H1 (cell line): ENCODE data around the gene MASP1. TPM values are rescaled to one million over a fixed set of nuclear protein-coding genes. Genes with fewer than 3 reads are reported as not detected.

ENCODE experiments used
- CTCF ChIA-PET: fragments of 300-600 bp; sonication (Branson Sonifier 250); formaldehyde crosslinking; loops from one replicate; lab custom pipeline; 2021; ENCODE audit not compliant: partially characterized antibody; lab: Charles Lee
- POLR2A ChIA-PET: fragments of 300-600 bp; sonication (Branson Sonifier 250); formaldehyde crosslinking; loops from one replicate; lab custom pipeline; 2021; ENCODE audit warnings: inconsistent platforms; ENCODE audit not compliant: partially characterized antibody; lab: Charles Lee
- DNase-seq, 2 experiments: peaks; one replicate each; pipeline versions ENCODE4 v3.0.0 to v3.0.0-alpha.2; 2010 to 2022; ENCODE audit warnings: low spot score in 2 of 2, low read depth in 1 of 2, mixed read lengths in 1 of 2
- FAIRE-seq: peaks from 2 replicates; lab custom pipeline; 2011; peaks lifted over from hg19 to GRCh38; lab: Jason Lieb, UNC
- H2AFZ ChIP-seq: 2 replicates; pipeline ENCODE4 v1.8.1; 2012; ENCODE audit warnings: low read length, inconsistent platforms
- H2AK5ac ChIP-seq: 2 replicates; pipeline ENCODE4 v1.6.1; 2013; ENCODE audit warnings: low read depth, low read length
- H2BK120ac ChIP-seq: replicated peaks from 2 replicates; pipeline ENCODE3; 2013; ENCODE audit warnings: low read depth, low read length, inconsistent platforms
- H2BK12ac ChIP-seq: 2 replicates; pipeline ENCODE4 v1.6.1; 2013; ENCODE audit warnings: low read depth, low read length
- H2BK15ac ChIP-seq: 2 replicates; pipeline ENCODE4 v1.6.1; 2013; ENCODE audit warnings: low read length
- H2BK20ac ChIP-seq: 2 replicates; pipeline ENCODE4 v1.6.1; 2013; ENCODE audit warnings: low read length
- H2BK5ac ChIP-seq: 2 replicates; pipeline ENCODE4 v1.6.1; 2013; ENCODE audit warnings: low read depth, low read length
- H3K14ac ChIP-seq: 2 replicates; pipeline ENCODE4 v1.6.1; 2013; ENCODE audit warnings: inconsistent platforms; ENCODE audit not compliant: insufficient read length
- H3K18ac ChIP-seq: 2 replicates; pipeline ENCODE4 v1.6.1; 2013; ENCODE audit warnings: low read length; ENCODE audit errors: extremely low read depth
- H3K23ac ChIP-seq: 2 replicates; pipeline ENCODE4 v1.6.1; 2013; ENCODE audit warnings: inconsistent platforms; ENCODE audit not compliant: insufficient read length
- H3K23me2 ChIP-seq: 2 replicates; pipeline ENCODE4 v1.6.1; 2013; ENCODE audit warnings: low read depth, low read length
- H3K27ac ChIP-seq: 2 replicates; pipeline ENCODE4 v1.6.1; 2011; ENCODE audit warnings: low read depth, low read length, inconsistent platforms
- H3K27me3 ChIP-seq, 4 experiments: replicated peaks in 1 of 4; 1 replicate in 1 of 4; 2 replicates in 3 of 4; pipeline versions ENCODE4 v1.6.1 to v1.8.1; 2011 to 2013; ENCODE audit warnings: low read length in 3 of 4, mild to moderate bottlenecking in 3 of 4, inconsistent platforms in 2 of 4, mixed read lengths in 2 of 4, moderate library complexity in 1 of 4; ENCODE audit not compliant: control insufficient read depth in 3 of 4, insufficient read depth in 3 of 4; ENCODE audit errors: extremely low read depth in 1 of 4
- H3K36me3 ChIP-seq, 4 experiments: 2 replicates each; pipeline versions ENCODE4 v1.6.1 to v1.8.1; 2011 to 2013; ENCODE audit warnings: mild to moderate bottlenecking in 4 of 4, low read length in 3 of 4, moderate library complexity in 2 of 4, control low read depth in 1 of 4, inconsistent platforms in 1 of 4; ENCODE audit not compliant: insufficient read depth in 4 of 4, control insufficient read depth in 2 of 4
- H3K4ac ChIP-seq: replicated peaks from 2 replicates; pipeline ENCODE3; 2013; ENCODE audit warnings: low read length, low read depth, mixed read lengths, inconsistent platforms; ENCODE audit not compliant: insufficient read length
- H3K4me1 ChIP-seq, 4 experiments: replicated peaks in 1 of 4; 1 replicate in 1 of 4; 2 replicates in 3 of 4; pipeline versions ENCODE4 v1.6.1 to v1.8.1; 2011 to 2013; ENCODE audit warnings: low read length in 3 of 4, inconsistent platforms in 2 of 4, mixed read lengths in 1 of 4; ENCODE audit not compliant: insufficient read depth in 4 of 4, control insufficient read depth in 3 of 4
- H3K4me2 ChIP-seq, 2 experiments: 2 replicates each; pipeline versions ENCODE4 v1.6.1 to v1.8.1; 2011 to 2013; ENCODE audit warnings: low read depth in 2 of 2, low read length in 2 of 2, control low read depth in 1 of 2, inconsistent platforms in 1 of 2, mild to moderate bottlenecking in 1 of 2; ENCODE audit not compliant: insufficient read depth in 1 of 2
- H3K4me3 ChIP-seq, 4 experiments: fragments of 200-600, 300-600 bp in 1 of 4; sonication (generic), shearing (Covaris generic), sonication (Bioruptor Twin) in 1 of 4; 2 replicates each; pipeline versions ENCODE4 v1.5.1 to v1.8.1; 2011 to 2016; ENCODE audit warnings: low read length in 4 of 4, low read depth in 3 of 4, control low read depth in 2 of 4, inconsistent platforms in 2 of 4, mild to moderate bottlenecking in 2 of 4, mixed read lengths in 1 of 4, moderate library complexity in 1 of 4; ENCODE audit not compliant: insufficient read depth in 2 of 4; ENCODE audit errors: extremely low read depth in 1 of 4
- H3K56ac ChIP-seq: replicated peaks from 2 replicates; pipeline ENCODE3; 2013; ENCODE audit warnings: low read depth, mild to moderate bottlenecking, mixed read lengths, low read length, inconsistent platforms; ENCODE audit not compliant: insufficient read length
- H3K79me1 ChIP-seq: 2 replicates; pipeline ENCODE4 v1.6.1; 2013; ENCODE audit warnings: low read depth, low read length, control low read depth
- H3K79me2 ChIP-seq, 2 experiments: 2 replicates each; pipeline versions ENCODE4 v1.6.1 to v1.8.1; 2012 to 2013; ENCODE audit warnings: low read length in 2 of 2, mild to moderate bottlenecking in 2 of 2, inconsistent platforms in 1 of 2; ENCODE audit not compliant: insufficient read depth in 2 of 2, control insufficient read depth in 1 of 2
- H3K9ac ChIP-seq, 4 experiments: replicated peaks in 1 of 4; 1 replicate in 1 of 4; 2 replicates in 3 of 4; pipeline versions ENCODE4 v1.6.1 to v1.8.1; 2011 to 2013; ENCODE audit warnings: low read depth in 3 of 4, low read length in 3 of 4, control low read depth in 2 of 4, mild to moderate bottlenecking in 2 of 4, moderate library complexity in 2 of 4, inconsistent platforms in 1 of 4; ENCODE audit errors: extremely low read depth in 1 of 4
- H3K9me3 ChIP-seq, 2 experiments: 2 replicates each; pipeline versions ENCODE4 v1.6.1 to v1.8.1; 2012 to 2013; ENCODE audit warnings: mild to moderate bottlenecking in 2 of 2, moderate library complexity in 2 of 2, control low read depth in 1 of 2, inconsistent platforms in 1 of 2, low read depth in 1 of 2, low read length in 1 of 2, mixed read lengths in 1 of 2; ENCODE audit not compliant: insufficient read depth in 2 of 2
- H4K20me1 ChIP-seq, 2 experiments: replicated peaks in 1 of 2; 2 replicates each; pipeline versions ENCODE3 to v1.8.1; 2011 to 2013; ENCODE audit warnings: inconsistent platforms in 2 of 2, low read length in 2 of 2, mild to moderate bottlenecking in 1 of 2; ENCODE audit not compliant: insufficient read depth in 2 of 2, control insufficient read depth in 1 of 2
- H4K5ac ChIP-seq: 2 replicates; pipeline ENCODE4 v1.6.1; 2013; ENCODE audit warnings: low read length, low read depth, mixed read lengths, inconsistent platforms; ENCODE audit not compliant: insufficient read length
- H4K8ac ChIP-seq: 2 replicates; pipeline ENCODE4 v1.8.0; 2013; ENCODE audit warnings: mild to moderate bottlenecking, moderate library complexity, low read length, inconsistent platforms; ENCODE audit not compliant: insufficient read depth; ENCODE audit errors: extremely low read depth
- H4K91ac ChIP-seq: replicated peaks from 2 replicates; pipeline ENCODE3; 2013; ENCODE audit warnings: low read length, mixed read lengths, inconsistent platforms; ENCODE audit not compliant: insufficient read length
- BACH1 ChIP-seq: IDR thresholded peaks from 2 replicates; pipeline ENCODE4 v1.6.1; 2012; ENCODE audit warnings: low read length, improper control_type of control experiment
- BCL11A ChIP-seq, 2 experiments: IDR thresholded peaks; one replicate each; pipeline ENCODE4 v1.6.1; 2011; ENCODE audit warnings: low read depth in 2 of 2, low read length in 2 of 2, mild to moderate bottlenecking in 2 of 2
- CBX8 ChIP-seq: fragments of 300-800, 300-1000 bp; sonication (generic); IDR thresholded peaks from 2 replicates; pipeline ENCODE4 v1.7.1; 2016; ENCODE audit warnings: low read depth, low read length, borderline replicate concordance
- HDAC6 ChIP-seq: IDR thresholded peaks from one replicate; pipeline ENCODE4 v1.7.1; 2012; ENCODE audit warnings: low read depth, mild to moderate bottlenecking, inconsistent platforms, low read length, moderate library complexity
- NRF1 ChIP-seq: IDR thresholded peaks from 2 replicates; pipeline ENCODE4 v1.6.1; 2011; ENCODE audit warnings: mild to moderate bottlenecking, low read depth, low read length, improper control_type of control experiment
- PHF8 ChIP-seq: fragments of 200-600 bp; sonication (generic); conservative IDR thresholded peaks from 2 replicates; pipeline ENCODE4 v1.7.1; 2012; ENCODE audit warnings: low read depth, mild to moderate bottlenecking, inconsistent platforms, low read length, moderate library complexity
- POLR2A ChIP-seq, 2 experiments: IDR thresholded peaks; 1 replicate in 1 of 2; 2 replicates in 1 of 2; pipeline ENCODE4 v1.6.1; 2011; ENCODE audit warnings: low read depth in 2 of 2, low read length in 2 of 2, mild to moderate bottlenecking in 2 of 2; ENCODE audit errors: control extremely low read depth in 1 of 2
- POU5F1 ChIP-seq: IDR thresholded peaks from 2 replicates; pipeline ENCODE4 v1.6.1; 2011; ENCODE audit warnings: low read depth, mild to moderate bottlenecking, low read length, moderate library complexity
- RNF2 ChIP-seq: fragments of 200-900, 300-1000 bp; sonication (generic); IDR thresholded peaks from 2 replicates; pipeline ENCODE4 v1.7.1; 2016; ENCODE audit warnings: borderline replicate concordance, low read depth, mild to moderate bottlenecking, antibody characterized with exemption, low read length; ENCODE audit not compliant: poor library complexity, severe bottlenecking; ENCODE audit errors: missing control alignments
- SAP30 ChIP-seq: fragments of 300-600 bp; sonication (generic); IDR thresholded peaks from 2 replicates; pipeline ENCODE4 v1.7.1; 2012; ENCODE audit warnings: low read length, moderate library complexity, mild to moderate bottlenecking, inconsistent platforms; ENCODE audit not compliant: insufficient read depth, insufficient replicate concordance
- SIRT6 ChIP-seq: IDR thresholded peaks from one replicate; pipeline ENCODE4 v1.7.1; 2012; ENCODE audit warnings: low read length, inconsistent platforms
- SP4 ChIP-seq: IDR thresholded peaks from 2 replicates; pipeline ENCODE4 v1.6.1; 2012; ENCODE audit warnings: low read length, inconsistent platforms
- SUZ12 ChIP-seq: fragments of 200-600 bp; sonication (generic); IDR thresholded peaks from 2 replicates; pipeline ENCODE4 v1.6.1; 2012; ENCODE audit warnings: mild to moderate bottlenecking, inconsistent platforms, low read length, moderate library complexity, mixed read lengths
- TCF12 ChIP-seq: IDR thresholded peaks from 2 replicates; pipeline ENCODE4 v1.6.1; 2011; ENCODE audit warnings: low read depth, mild to moderate bottlenecking, low read length
- WGBS, 2 experiments: shearing (Covaris generic) in 1 of 2; methylation state at CpG; one replicate each; pipeline versions ENCODE4 v1.1.6 to v1.1.7; 2013 to 2015; ENCODE audit warnings: low lambda C conversion rate in 2 of 2, mixed read lengths in 2 of 2, inconsistent platforms in 1 of 2, low coverage in 1 of 2, missing lambda C conversion rate in 1 of 2; ENCODE audit not compliant: insufficient replicate concordance in 2 of 2, insufficient coverage in 1 of 2, insufficient read length in 1 of 2; ENCODE audit errors: extremely low coverage in 1 of 2, missing lambda C conversion rate in 1 of 2; 5-methylcytosine and 5-hydroxymethylcytosine counted together
- polyA plus RNA-seq, 7 experiments: library from polyadenylated mRNA; depleted of rRNA in 3 of 7; stranded (reverse) in 5 of 7; unstranded in 2 of 7; fragments of >200 nt in 5 of 7; fragments of 200-250 nt in 2 of 7; gene quantifications; 1 replicate in 5 of 7; 2 replicates in 1 of 7; 4 replicates in 1 of 7; pipeline versions ENCODE4 v1.2.1 to v1.2.3, GENCODE V29; 2011 to 2013; ENCODE audit warnings: missing spikeins in 2 of 7, mixed read lengths in 2 of 7
- total RNA-seq: library from RNA; stranded (reverse); fragmentation: NEBNext Ultra II Directional; extraction: Animal tissue kit (Norgen Biotek cat#: 25700); gene quantifications from 2 replicates; pipeline ENCODE4 v1.2.1, GENCODE V29; 2021
- TF ChIP-seq, protein P1 (sequence below): IDR thresholded peaks from 2 replicates; pipeline ENCODE4 v1.6.1; 2012; ENCODE audit warnings: inconsistent platforms

The MASP1 gene
- total and polyA plus RNA-seq, 2 of the 8 experiments (the other 6 are each of a cell fraction or from before 2014, with no cell fraction given), result 2.7 to 3.5 TPM

DNA sequence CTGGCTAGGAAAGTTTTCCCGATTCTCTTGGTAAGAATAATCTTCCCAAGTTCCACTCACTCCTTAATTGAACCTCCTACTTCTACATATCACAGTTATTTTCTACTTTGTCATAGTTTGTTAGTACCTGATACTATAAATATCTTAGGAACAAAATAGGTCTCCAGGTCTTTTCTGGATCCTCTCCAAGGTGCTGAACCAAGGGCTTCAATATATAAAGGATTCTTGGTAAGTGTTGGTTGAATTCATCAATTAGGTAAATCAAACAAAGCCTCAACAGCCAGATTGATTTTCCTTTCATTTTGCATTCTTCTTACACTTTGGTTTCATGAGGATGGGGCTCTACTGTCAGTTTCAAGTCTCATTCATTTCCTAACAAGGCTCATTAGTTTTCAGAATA is 49.0 kb upstream of the MASP1 start:
- H3K9ac ChIP-seq, result no peak overlapping the region
- 87% methylated on average over 1 of the region's 1 CpG; no CpG with 5 or more reads in 1 of the 2 experiments for WGBS, 2 experiments
- no peaks in the 10 kb centered on the region for H3K79me2 ChIP-seq
- H3K79me1 ChIP-seq, result no peaks in the 10 kb centered on the region
- no peak overlapping the region for H2BK5ac ChIP-seq
- no peaks in the 10 kb centered on the region for H3K23me2 ChIP-seq
- no peak overlapping the region for H2BK12ac ChIP-seq
- no peak overlapping the region for H3K4ac ChIP-seq
- H3K4me1 ChIP-seq, result no peaks in the 10 kb centered on the region
- no peak overlapping the region for H4K91ac ChIP-seq
- no peak overlapping the region for H4K5ac ChIP-seq
- H3K27me3 ChIP-seq, result no peaks in the 10 kb centered on the region
- H3K56ac ChIP-seq, result no peak overlapping the region
- H2AK5ac ChIP-seq, result no peak overlapping the region
- H3K27ac ChIP-seq, result no peak overlapping the region
- H3K18ac ChIP-seq, result no peak overlapping the region
- H2BK120ac ChIP-seq, result no peak overlapping the region
- CTCF ChIA-PET, result interaction anchor here (0.5 to 3.3 kb wide), 7 partner anchors 9 to 1418 kb away, joined by 3 to 7 read pairs (median 3); no protein-coding TSS in a partner anchor
- POLR2A ChIA-PET, result no interaction called here
- no peaks in the 10 kb centered on the region for H3K36me3 ChIP-seq
- no peak overlapping the region for H3K4me3 ChIP-seq
- no peak overlapping the region for H3K14ac ChIP-seq
- no peak overlapping the region for H3K23ac ChIP-seq
- H3K4me2 ChIP-seq, result no peak overlapping the region
- FAIRE-seq (no peak), DNase-seq (no peak)
- H2BK20ac ChIP-seq, result no peak overlapping the region
- no peaks in the 10 kb centered on the region for H3K9me3 ChIP-seq
- no peak overlapping the region for H2BK15ac ChIP-seq
- no peak overlapping the region for H2AFZ ChIP-seq
- no peak overlapping the region for H4K8ac ChIP-seq
- no peaks in the 10 kb centered on the region for H4K20me1 ChIP-seq
- no peak for TF ChIP-seq HDAC6
- no peak for TF ChIP-seq BCL11A (IDR thresholded peaks at IDR 0.05; ENCODE audit: low read depth in 2 of 2, low read length in 2 of 2)
- no peak for TF ChIP-seq TCF12
- TF ChIP-seq POU5F1, result no peak
- TF ChIP-seq SAP30, result no peak
- TF ChIP-seq, protein P1, sequence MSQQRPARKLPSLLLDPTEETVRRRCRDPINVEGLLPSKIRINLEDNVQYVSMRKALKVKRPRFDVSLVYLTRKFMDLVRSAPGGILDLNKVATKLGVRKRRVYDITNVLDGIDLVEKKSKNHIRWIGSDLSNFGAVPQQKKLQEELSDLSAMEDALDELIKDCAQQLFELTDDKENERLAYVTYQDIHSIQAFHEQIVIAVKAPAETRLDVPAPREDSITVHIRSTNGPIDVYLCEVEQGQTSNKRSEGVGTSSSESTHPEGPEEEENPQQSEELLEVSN, result no peak
- no peak for TF ChIP-seq SIRT6
- no peak for TF ChIP-seq PHF8
- TF ChIP-seq BACH1, result no peak
- TF ChIP-seq SP4, result no peak
- no peak for TF ChIP-seq NRF1
- no peak for TF ChIP-seq CBX8
- TF ChIP-seq POLR2A (IDR thresholded peaks at IDR 0.05; ENCODE audit: control extremely low read depth in 1 of 2, low read depth in 2 of 2, low read length in 2 of 2), result no peak
- no peak for TF ChIP-seq SUZ12
- TF ChIP-seq RNF2, result no peak
